Dendritic cell treated with granulocyte-macrophage colony-stimulating factor and Interleukin-4, amounts not matched to agents 40 ng/mL and 50 ng/mL, for 4 days (primary cell): ENCODE results near the gene ZNF512.

Experiments
- H3K27ac Mint-ChIP-seq: one replicate; pipeline ENCODE4 v1.8.0; 2022; ENCODE audit warnings: mild to moderate bottlenecking, mixed read lengths
- H3K27me3 Mint-ChIP-seq: one replicate; pipeline ENCODE4 v1.8.0; 2022; ENCODE audit warnings: mild to moderate bottlenecking, mixed read lengths
- H3K36me3 Mint-ChIP-seq: one replicate; pipeline ENCODE4 v1.8.0; 2022; ENCODE audit warnings: low read depth, mixed read lengths
- H3K4me1 Mint-ChIP-seq: one replicate; pipeline ENCODE4 v1.8.0; 2022; ENCODE audit warnings: low read depth, mixed read lengths
- H3K4me3 Mint-ChIP-seq: one replicate; pipeline ENCODE4 v1.8.0; 2022; ENCODE audit warnings: mild to moderate bottlenecking, moderate library complexity, mixed read lengths
- H3K9me3 Mint-ChIP-seq: one replicate; pipeline ENCODE4 v1.8.0; 2022; ENCODE audit warnings: mixed read lengths
- intact Hi-C: fragments of 100-400 bp; cut with micrococcal nuclease; formaldehyde crosslinking; loops from one replicate; pipeline ENCODE4 v1.15.0; 2022

The ZNF512 gene

DNA sequence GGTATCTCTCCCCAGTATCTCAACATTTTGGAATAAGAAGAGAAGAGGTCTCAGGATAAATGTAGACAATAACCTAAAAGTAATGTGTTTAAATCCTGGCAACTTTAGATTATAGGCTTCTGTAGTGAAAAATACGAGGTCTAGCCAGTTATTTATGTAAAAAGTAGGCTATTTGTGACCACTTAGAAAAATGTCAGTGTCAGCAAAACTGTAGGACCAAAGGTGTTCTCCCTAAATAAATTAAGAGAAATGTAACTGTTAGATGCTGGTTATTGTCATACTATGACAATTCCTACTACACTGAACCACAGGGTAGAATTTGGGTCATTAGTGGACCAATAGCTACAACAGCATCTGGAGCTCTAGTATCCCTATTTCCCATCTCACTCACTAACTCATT lies 78.5 kb downstream of the ZNF512 start:
- Mint-ChIP-seq H3K27ac (no peak overlapping the region), H3K9me3 (no peaks in the 10 kb centered on the region), H3K36me3 (peaks cover 69% of the 10 kb centered on the region), H3K4me3 (no peak overlapping the region), H3K27me3 (no peaks in the 10 kb centered on the region), H3K4me1 (peaks cover 30% of the 10 kb centered on the region)
- intact Hi-C loops = no loop called here

DNA sequence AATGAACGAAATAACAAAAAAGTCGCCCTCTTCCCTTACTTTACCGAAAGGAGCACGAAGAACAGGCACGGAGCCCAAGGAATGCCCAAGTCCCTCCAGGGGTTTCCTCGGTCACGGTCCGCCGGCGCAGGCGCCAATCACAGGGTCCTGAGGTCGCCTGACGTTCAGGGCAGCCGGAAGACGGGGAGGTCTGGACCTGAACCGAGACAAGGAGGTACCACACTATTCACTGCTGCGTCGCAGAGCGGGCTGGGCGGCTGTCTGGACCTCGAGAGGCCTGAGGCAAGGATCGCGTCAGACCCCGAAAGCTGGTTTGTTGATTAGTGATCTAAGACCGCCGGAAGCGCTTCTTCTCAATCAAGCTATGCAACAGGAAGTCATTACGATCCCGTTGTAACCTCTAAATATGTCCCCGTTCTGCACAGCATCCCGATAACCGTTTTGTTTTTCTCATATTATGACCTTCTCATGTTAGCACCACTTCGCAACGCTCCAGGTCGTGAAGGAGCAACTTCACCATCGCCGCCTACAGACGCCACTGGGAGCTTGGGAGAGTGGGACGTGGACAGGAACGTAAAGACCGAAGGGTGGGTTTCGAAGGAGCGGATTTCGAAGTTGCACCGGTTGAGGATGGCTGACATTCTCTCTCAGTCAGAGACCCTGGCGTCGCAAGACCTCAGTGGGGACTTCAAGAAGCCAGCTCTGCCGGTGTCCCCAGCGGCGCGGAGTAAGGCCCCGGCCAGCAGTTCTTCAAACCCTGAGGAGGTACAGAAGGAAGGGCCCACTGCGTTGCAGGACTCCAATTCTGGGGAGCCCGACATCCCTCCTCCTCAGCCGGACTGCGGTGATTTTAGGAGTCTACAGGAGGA lies 80.7 kb downstream of the ZNF512 start, which contains the start of the genes SLC4A1AP and SUPT7L:
SLC4A1AP (plus strand) TSS at position 605 of the 869 bp plus-strand sequence; CDS start at position 631, 26 bp downstream.
SUPT7L (minus strand) TSS at position 330 of the 869 bp plus-strand sequence. CDS start 1,422 bp downstream, outside the sequence.
- H3K36me3 Mint-ChIP-seq = peaks cover 78% of the 10 kb centered on the region

DNA sequence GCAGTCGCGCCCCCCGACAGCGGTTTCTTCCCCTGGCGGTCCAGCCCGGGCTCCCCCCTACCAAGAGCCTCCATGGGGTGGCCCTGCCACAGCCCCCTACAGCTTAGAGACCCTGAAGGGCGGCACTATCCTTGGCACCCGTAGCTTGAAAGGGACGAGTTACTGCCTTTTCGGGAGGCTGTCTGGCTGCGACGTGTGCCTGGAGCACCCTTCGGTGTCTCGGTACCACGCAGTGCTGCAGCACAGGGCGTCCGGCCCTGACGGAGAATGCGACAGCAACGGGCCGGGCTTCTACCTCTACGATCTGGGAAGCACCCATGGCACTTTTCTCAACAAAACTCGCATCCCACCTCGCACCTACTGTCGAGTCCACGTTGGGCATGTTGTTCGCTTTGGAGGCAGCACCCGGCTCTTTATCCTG lies 81.3 kb downstream of the ZNF512 start:
- peaks cover 38% of the 10 kb centered on the region for H3K4me1 Mint-ChIP-seq
- H3K9me3 Mint-ChIP-seq = no peaks in the 10 kb centered on the region
- H3K27me3 Mint-ChIP-seq = no peaks in the 10 kb centered on the region
- H3K27ac Mint-ChIP-seq = peak overlapping the region; percentile 93
- H3K4me3 Mint-ChIP-seq = peak overlapping the region; percentile 90
- H3K36me3 Mint-ChIP-seq = peaks cover 85% of the 10 kb centered on the region
- intact Hi-C loops = no loop called here

More for the DNA sequence above, 80.7 kb downstream of the ZNF512 start, which contains the start of the genes SLC4A1AP and SUPT7L:
- intact Hi-C loops = loop anchor here (2.0 kb wide), 1 partner anchor 35 kb away; the partner anchor contains the start of genes CCDC121 and GPN1
- no peaks in the 10 kb centered on the region for H3K9me3 Mint-ChIP-seq
- H3K27ac Mint-ChIP-seq = peak within 1 kb of the TSS; percentile 93
- H3K4me1 Mint-ChIP-seq = peaks cover 38% of the 10 kb centered on the region
- no peaks in the 10 kb centered on the region for H3K27me3 Mint-ChIP-seq
- H3K4me3 Mint-ChIP-seq = peak within 1 kb of the TSS; percentile 90

DNA sequence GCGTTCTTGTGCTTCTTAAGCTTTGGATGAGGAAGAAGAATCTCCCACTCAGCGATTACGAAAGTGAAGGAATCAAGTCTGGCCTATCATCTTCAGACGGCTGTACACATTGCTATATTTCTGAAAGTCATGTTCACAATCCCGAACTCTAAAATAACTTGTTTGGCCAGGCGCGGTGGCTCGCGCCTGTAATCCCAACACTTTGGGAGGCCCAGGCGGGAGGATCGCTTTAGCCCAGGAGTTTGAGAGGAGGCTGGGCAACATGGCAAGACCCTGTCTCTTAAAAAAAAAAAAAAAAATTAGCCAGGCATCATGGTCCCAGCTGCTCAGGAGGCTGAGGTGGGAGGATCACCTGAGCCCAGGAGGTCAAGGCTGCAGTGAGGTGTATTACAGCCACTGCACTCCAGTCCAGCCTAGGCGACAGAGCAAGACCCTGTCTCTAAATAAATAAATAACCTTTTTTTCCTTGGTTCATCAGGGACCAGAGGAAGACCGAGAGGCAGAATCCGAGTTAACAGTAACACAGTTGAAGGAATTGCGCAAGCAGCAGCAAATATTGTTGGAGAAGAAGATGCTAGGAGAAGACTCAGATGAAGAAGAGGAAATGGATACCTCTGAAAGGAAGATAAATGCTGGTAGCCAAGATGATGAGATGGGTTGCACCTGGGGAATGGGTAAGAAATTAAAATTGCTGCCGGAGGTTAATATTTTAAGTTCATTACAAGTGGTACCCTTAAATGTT lies 82.0 kb downstream of the ZNF512 start:
- intact Hi-C loops = no loop called here
- Mint-ChIP-seq H3K4me3 (peak overlapping the region; percentile 90), H3K4me1 (peaks cover 38% of the 10 kb centered on the region), H3K27ac (peak overlapping the region; percentile 93), H3K27me3 (no peaks in the 10 kb centered on the region), H3K9me3 (no peaks in the 10 kb centered on the region), H3K36me3 (peaks cover 85% of the 10 kb centered on the region)

DNA sequence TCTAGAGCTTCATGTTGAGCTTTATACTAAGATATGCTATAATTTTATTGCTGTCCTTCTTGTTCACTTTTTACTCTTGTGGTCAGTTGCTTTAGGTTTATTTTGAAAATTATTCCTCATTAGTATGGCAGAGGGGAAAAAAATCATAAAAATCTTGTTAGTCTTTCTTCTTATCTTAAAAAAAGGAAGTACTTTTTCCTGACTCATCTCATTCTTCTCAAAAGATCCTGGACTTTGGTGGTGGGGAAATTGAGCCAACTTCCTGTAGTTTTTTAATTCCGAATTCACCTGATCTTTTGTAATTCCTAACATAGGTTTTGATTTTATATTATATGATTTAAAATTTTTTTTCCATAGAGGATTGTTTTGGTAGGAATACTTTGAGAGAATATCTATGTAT lies 84.6 kb downstream of the ZNF512 start:
- peaks cover 87% of the 10 kb centered on the region for H3K36me3 Mint-ChIP-seq
- H3K9me3 Mint-ChIP-seq = no peaks in the 10 kb centered on the region
- intact Hi-C loops = no loop called here
- H3K27me3 Mint-ChIP-seq = no peaks in the 10 kb centered on the region
- no peak overlapping the region for H3K4me3 Mint-ChIP-seq
- peaks cover 35% of the 10 kb centered on the region for H3K4me1 Mint-ChIP-seq
- H3K27ac Mint-ChIP-seq = peak overlapping the region; percentile 61

DNA sequence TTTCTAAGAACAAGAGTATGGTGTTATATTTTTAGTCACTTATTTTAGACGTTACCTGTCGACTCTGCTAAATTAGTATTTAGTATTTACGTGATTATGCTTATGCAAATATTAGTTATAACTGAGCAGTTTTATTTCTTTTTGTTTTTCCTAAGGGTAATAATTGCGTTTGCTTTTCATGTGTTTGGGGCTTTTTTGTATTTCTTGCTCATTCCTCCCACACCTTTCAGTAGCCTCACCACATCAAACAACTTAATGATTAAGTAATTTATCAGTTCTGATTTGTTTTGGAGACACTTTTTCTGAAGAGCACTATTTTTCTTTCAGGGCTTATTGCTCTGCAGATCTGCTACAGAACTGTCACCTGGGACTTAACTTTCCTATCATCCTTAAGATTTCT lies 88.4 kb downstream of the ZNF512 start:
- Mint-ChIP-seq H3K9me3 (no peaks in the 10 kb centered on the region), H3K4me1 (peaks cover 14% of the 10 kb centered on the region), H3K4me3 (no peak overlapping the region), H3K27ac (no peak overlapping the region), H3K27me3 (no peaks in the 10 kb centered on the region), H3K36me3 (peaks cover 97% of the 10 kb centered on the region)
- intact Hi-C loops = no loop called here
